ENCODE data around the gene TMED7.
A peak's percentile ranks its signal among the peaks of the same experiment; 100 is the strongest.
"Not testable (repeated sequence)": the region's sequence is repeated elsewhere in the genome, so short reads cannot be mapped to it uniquely, and the experiment has no call there.

The TMED7 gene
- total RNA-seq, result 11.8 to 71.8 (median 34.3) reads per million in 4 donors

DNA sequence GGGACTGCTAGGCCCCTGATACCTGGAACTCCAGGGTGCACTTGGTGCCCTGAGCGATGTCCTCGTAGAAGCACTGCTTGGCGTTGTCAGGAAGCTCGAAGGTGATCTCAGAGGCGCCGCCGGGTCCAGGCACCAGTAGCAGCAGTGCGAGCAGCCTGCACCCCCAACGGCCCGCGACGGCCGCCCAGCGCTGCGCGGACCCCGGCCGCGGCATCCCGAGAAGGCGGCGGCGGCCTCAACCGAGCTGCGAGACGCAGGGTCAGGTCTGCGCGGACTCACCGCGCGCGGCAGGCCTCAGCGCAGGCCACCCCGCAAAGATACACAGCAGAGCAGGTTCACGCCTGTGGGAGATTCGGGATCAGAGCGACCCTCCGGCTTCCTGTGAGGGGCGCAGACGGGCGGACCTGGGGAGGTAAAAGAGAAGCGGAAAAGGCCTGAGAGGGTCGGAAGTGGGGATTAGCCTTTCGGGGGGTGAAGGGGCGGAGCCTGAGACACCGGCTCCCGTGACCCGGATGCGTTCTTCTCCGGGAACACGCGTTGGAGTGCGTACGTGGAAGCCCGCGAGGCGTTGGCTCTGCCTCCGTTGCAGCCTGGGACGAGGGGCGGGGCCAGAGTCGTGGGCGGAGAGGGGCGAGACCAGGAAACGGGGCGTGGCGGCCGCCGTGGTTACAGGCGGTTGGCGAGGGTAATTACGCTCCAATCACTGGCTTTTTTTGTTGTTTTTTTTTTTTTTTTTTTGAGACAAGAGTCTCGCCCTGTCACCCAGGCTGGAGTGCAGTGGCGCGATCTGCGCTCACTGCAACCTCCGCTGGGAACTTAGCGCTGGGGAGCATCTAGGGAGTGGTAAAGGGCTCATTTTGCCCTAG, at the start of gene TMED7:
Gene TMED7 (minus strand): TSS at position 458 of the 866 bp plus-strand sequence. CDS start 244 bp downstream, at position 214.
- peak; percentile 99 to 100 (median 99) for DNase-seq

DNA sequence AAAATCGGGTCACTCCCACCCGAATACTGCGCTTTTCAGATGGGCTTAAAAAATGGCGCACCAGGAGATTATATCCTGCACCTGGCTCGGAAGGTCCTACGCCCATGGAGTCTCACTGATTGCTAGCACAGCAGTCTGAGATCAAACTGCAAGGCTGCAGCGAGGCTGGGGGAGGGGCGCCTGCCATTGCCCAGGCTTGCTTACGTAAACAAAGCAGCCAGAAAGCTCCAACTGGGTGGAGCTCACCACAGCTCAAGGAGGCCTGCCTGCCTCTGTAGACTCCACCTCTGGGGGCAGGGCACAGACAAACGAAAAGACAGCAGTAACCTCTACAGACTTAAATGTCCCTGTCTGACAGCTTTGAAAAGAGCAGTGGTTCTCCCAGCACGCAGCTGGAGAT, 48.9 kb upstream of the TMED7 start:
- not testable (repeated sequence) for DNase-seq

GRCh38 chr5:115673596-115673995, 47.8 kb upstream of the TMED7 start:
- DNase-seq, result no peak

- DNase-seq, result no peak
Measured at GRCh38 chr5:115671939-115672338, 46.1 kb upstream of the TMED7 start.

GRCh38 chr5:115666023-115666422, 40.2 kb upstream of the TMED7 start:
- DNase-seq, result no peak

DNA sequence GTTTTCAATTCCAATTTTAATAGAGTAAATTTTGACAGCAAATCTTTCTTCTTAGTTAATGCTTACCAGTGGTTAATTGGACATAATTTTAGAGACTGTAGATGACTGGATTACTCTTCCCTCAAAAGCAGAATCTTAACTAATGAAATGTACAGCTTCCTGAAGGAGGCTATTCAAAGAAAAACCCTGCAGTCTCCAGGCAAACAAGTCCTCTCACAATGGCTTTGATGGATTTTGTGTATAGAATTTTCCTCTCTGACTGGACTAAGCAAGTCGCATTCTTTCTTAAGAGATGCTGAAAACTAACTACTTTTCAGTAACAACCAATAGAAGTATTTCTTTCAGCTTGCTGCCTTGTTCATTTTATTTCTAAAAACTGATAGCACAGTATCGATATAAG, 35.7 kb upstream of the TMED7 start:
- DNase-seq, result no peak

DNA sequence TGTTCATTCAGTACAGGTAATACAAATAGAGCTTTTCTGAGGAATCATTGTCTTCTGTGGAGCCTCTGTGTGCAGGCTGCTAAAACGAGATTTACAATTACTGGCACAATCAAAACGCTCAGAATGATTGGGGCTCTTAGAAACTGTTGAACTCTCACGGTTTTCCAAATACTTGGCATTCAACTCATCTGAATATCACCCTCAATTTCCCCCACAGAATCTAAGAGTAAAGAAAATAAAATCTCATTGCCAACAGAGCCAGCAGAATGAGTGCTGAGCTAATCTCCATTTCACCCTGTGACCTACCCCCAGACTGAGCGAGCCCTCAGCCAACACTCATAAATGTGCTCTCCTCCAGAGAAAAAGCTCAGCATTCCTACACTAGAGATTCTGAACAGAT, 35.3 kb upstream of the TMED7 start:
- DNase-seq, result no peak

DNA sequence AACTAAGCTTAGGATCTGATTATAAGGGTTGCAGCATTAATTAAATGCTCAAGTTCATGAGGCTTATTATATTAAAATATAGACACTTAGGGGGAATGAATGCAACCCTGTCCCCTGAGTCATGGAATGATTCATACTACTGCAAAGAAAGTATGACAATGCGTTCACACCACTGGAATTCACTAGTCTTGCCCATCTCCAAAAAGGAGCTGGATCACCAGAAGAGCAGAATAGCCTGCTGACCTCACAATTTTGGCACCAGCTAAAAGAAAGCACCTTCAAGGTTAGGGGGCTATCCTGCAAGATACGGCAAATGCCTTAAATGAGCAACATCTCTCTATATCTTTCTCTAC, 32.0 kb upstream of the TMED7 start:
- no peak for DNase-seq

GRCh38 chr5:115657125-115657880, 31.5 kb upstream of the TMED7 start:
- DNase-seq, result no peak

DNA sequence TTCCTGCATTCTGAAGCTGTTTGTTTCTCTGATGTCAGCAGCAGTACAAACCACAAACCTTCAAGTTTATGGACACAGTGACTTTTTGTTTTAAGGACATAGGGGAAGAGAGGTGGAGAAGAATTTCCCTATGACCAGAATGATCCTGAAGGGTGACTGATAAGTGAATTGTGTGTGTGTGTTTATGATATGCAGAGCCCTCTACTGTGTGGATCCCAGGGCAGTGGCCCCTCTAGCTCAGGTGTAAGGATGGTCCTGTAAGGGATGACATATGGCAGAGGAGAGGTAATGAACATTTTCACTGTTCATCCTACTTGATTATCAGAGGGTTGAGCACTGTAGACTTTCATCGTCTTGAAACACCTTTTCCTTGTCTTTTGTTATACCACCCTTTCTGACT, 30.6 kb upstream of the TMED7 start:
- no peak for DNase-seq

GRCh38 chr5:115655994-115656393, 30.2 kb upstream of the TMED7 start:
- no peak for DNase-seq

GRCh38 chr5:115649541-115649940, 23.7 kb upstream of the TMED7 start:
- DNase-seq, result no peak

GRCh38 chr5:115648056-115648455, 22.2 kb upstream of the TMED7 start:
- no peak for DNase-seq

GRCh38 chr5:115645386-115645785, 19.6 kb upstream of the TMED7 start:
- not testable (repeated sequence) for DNase-seq

DNA sequence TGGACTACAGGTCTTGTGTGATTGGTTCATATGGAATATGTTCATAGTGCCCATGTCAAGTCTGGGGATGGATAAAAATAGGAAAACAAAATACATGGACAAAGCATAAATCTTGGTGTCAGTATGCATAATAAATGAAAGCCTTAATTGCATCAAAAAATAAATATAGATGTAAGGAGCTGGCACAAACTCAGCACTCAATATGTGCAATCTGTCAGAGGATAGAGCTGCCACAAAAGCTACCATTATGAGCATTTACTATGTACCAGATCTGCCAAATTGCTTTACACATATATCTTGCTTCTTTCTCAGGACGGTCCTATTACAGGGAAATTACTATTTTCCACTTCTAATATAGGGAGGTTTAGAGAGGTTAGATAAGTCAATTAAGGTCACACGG, 18.2 kb upstream of the TMED7 start:
- no peak for DNase-seq

- no peak for DNase-seq
Measured at GRCh38 chr5:115641948-115642347, 16.1 kb upstream of the TMED7 start.

DNA sequence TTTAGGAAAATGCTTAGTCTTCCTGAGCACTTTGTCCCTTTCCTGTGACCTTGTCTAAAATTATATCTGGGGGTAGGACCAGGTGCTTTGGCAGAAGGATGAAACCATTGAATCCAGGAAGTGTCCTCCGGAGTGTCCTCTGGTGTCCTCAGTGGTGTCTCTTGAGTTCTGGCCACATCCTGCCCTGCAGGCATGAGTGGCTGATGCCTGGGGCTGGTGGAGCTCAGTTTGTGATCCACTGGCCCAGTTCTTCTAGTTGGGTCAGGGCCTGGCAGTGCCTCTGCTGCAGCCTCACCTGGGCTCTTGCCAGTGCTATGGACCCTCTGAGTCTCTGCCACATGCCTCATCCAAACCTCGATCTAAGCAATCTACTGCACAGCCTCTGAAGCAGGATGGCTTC, 14.4 kb upstream of the TMED7 start:
- DNase-seq, result no peak

DNA sequence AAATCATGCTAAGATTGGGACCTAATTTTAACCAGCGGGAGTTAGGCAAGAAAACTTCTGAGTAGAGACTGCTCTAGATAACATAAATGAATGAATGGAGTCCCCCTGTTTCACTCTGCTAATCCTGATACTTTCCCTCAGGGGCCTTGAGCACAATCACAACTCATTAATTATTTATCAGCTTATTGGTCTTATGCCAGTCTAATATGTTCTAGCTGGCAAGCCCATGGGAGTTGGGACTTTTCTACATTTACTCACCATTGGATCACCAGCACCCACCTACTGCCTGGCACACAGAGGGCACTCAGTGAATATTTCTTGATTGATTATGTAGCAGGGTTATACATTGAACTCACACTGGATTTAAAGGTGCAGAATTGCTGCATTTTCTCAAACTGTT, 13.5 kb upstream of the TMED7 start:
- DNase-seq, result no peak

- DNase-seq, result no peak
Measured at GRCh38 chr5:115637507-115637906, 11.7 kb upstream of the TMED7 start.

GRCh38 chr5:115636008-115636407, 10.2 kb upstream of the TMED7 start:
- DNase-seq, result no peak

- DNase-seq, result peak; percentile 54 to 81 (median 69)
Measured at GRCh38 chr5:115634343-115635132, 8.7 kb upstream of the TMED7 start.

- DNase-seq, result no peak
Measured at GRCh38 chr5:115629903-115630302, 4.1 kb upstream of the TMED7 start.

- DNase-seq, result no peak
Measured at GRCh38 chr5:115627295-115627865, 1.5 kb upstream of the TMED7 start.

Measured in T-helper 1 cell (primary cell).